Coronary artery (tissue), 2 donors: ENCODE results near the gene MST1.

ENCODE experiments used
- DNase-seq: peaks from one replicate; pipeline ENCODE4 v3.0.0-alpha.2; 2017; ENCODE audit warnings: low spot score
- H3K27ac ChIP-seq, 2 donors: fragments of 200-600 bp; sonication (generic); one replicate each; pipeline ENCODE4 v1.5.1; 2016 to 2019
- H3K4me3 ChIP-seq: fragments of 200-600 bp; sonication (generic); 2 replicates; pipeline ENCODE4 v1.5.1; 2016; ENCODE audit warnings: mild to moderate bottlenecking, moderate library complexity
- CTCF ChIP-seq: fragments of 200-600 bp; sonication (generic); IDR thresholded peaks from one replicate; pipeline ENCODE4 v1.5.1; 2019; ENCODE audit warnings: antibody characterized with exemption

The MST1 gene

GRCh38 chr3:49727924-49728361 lies 38.7 kb upstream of the MST1 start:
- TF ChIP-seq CTCF = no peak
- DNase-seq = no peak
- H3K4me3 ChIP-seq = no peak overlapping the region
- no peak overlapping the region for H3K27ac ChIP-seq

GRCh38 chr3:49727154-49727923 lies 38.1 kb upstream of the MST1 start:
- TF ChIP-seq CTCF = no peak
- Histone ChIP-seq H3K27ac (no peak overlapping the region), H3K4me3 (no peak overlapping the region)
- DNase-seq = no peak

GRCh38 chr3:49725906-49726681 lies 36.8 kb upstream of the MST1 start:
- Histone ChIP-seq H3K4me3 (no peak overlapping the region), H3K27ac (peak overlapping the region in 1 of 2 donors; percentile 97)
- DNase-seq = no peak
- TF ChIP-seq CTCF = no peak

GRCh38 chr3:49724586-49724985 lies 35.3 kb upstream of the MST1 start:
- no peak for TF ChIP-seq CTCF
- Histone ChIP-seq H3K4me3 (peak overlapping the region; percentile 99), H3K27ac (peak overlapping the region; percentile 71 to 97)
- DNase-seq = peak; percentile 75

- DNase-seq = peak; percentile 99
- no peak for TF ChIP-seq CTCF
- H3K27ac ChIP-seq = peak within 1 kb of the TSS; percentile 87 to 97
- H3K4me3 ChIP-seq = peak within 1 kb of the TSS; percentile 99
These were observed 34.6 kb upstream of the MST1 start, which contains the start of gene GMPPB for GRCh38 chr3:49723628-49724551. GMPPB (minus strand) TSS chr3:49723951; CDS start chr3:49723726, 225 bp downstream.

GRCh38 chr3:49723296-49723627 lies 34.0 kb upstream of the MST1 start:
- no peak for TF ChIP-seq CTCF
- H3K4me3 ChIP-seq = peak overlapping the region; percentile 99
- peak overlapping the region; percentile 87 to 97 for H3K27ac ChIP-seq
- DNase-seq = peak; percentile 81
